NCI-H1092 (cell line): ENCODE measurements around the gene TLDC2.
A peak's percentile ranks its signal among the peaks of the same experiment; 100 is the strongest.

Experiments used
- DNase-seq: peaks from one replicate; lab custom pipeline; 2025; lab: John Stamatoyannopoulos, UW

Gene TLDC2

GRCh38 chr20:36849333-36850065 is 26.4 kb upstream of the TLDC2 start:
- DNase-seq = no peak

- DNase-seq = no peak
Measured at GRCh38 chr20:36850759-36851158, 25.2 kb upstream of the TLDC2 start.

GRCh38 chr20:36851490-36851889 is 24.4 kb upstream of the TLDC2 start:
- DNase-seq = no peak

- no peak for DNase-seq
Measured at GRCh38 chr20:36852187-36852586, 23.8 kb upstream of the TLDC2 start.

- DNase-seq = no peak
Measured at GRCh38 chr20:36854348-36855240, 21.3 kb upstream of the TLDC2 start.

- DNase-seq = no peak
Measured at GRCh38 chr20:36855241-36855657, 20.7 kb upstream of the TLDC2 start.

- no peak for DNase-seq
Measured at GRCh38 chr20:36856195-36856594, 19.7 kb upstream of the TLDC2 start.

- no peak for DNase-seq
Measured at GRCh38 chr20:36856691-36857635, 19.0 kb upstream of the TLDC2 start.

- no peak for DNase-seq
Measured at GRCh38 chr20:36859282-36859555, 16.7 kb upstream of the TLDC2 start.

- no peak for DNase-seq
Measured at GRCh38 chr20:36859700-36860330, 16.1 kb upstream of the TLDC2 start.

- DNase-seq = no peak
Measured at GRCh38 chr20:36860339-36860738, 15.6 kb upstream of the TLDC2 start.

- DNase-seq = no peak
Measured at GRCh38 chr20:36860811-36861624, 14.9 kb upstream of the TLDC2 start.

- DNase-seq = no peak
Measured at GRCh38 chr20:36861625-36861874, 14.4 kb upstream of the TLDC2 start.

GRCh38 chr20:36861875-36862801 is 13.8 kb upstream of the TLDC2 start:
- DNase-seq = peak; percentile 55

- no peak for DNase-seq
Measured at GRCh38 chr20:36862857-36863668, 12.9 kb upstream of the TLDC2 start.

GRCh38 chr20:36865076-36865860 is 10.7 kb upstream of the TLDC2 start:
- DNase-seq = no peak

GRCh38 chr20:36865861-36866149 is 10.1 kb upstream of the TLDC2 start:
- DNase-seq = no peak

GRCh38 chr20:36866164-36866563 is 9.8 kb upstream of the TLDC2 start:
- no peak for DNase-seq
